SU-DHL-6 (cell line): ENCODE measurements around the gene GMDS.

Source experiments
- CTCF ChIP-seq: fragments of 200-600 bp; sonication (generic); IDR thresholded peaks from one replicate; pipeline ENCODE4 v1.5.1; 2017; ENCODE audit warnings: antibody characterized with exemption, mild to moderate bottlenecking, low read length, moderate library complexity; ENCODE audit not compliant: insufficient read depth, poor library complexity, severe bottlenecking
- EZH2phosphoT487 ChIP-seq: fragments of 200-600 bp; sonication (generic), shearing (Covaris generic); conservative IDR thresholded peaks from 2 replicates; pipeline ENCODE4 v1.6.1; 2018; ENCODE audit warnings: mild to moderate bottlenecking, antibody characterized with exemption, low read length, moderate library complexity, mixed read lengths

DNA sequence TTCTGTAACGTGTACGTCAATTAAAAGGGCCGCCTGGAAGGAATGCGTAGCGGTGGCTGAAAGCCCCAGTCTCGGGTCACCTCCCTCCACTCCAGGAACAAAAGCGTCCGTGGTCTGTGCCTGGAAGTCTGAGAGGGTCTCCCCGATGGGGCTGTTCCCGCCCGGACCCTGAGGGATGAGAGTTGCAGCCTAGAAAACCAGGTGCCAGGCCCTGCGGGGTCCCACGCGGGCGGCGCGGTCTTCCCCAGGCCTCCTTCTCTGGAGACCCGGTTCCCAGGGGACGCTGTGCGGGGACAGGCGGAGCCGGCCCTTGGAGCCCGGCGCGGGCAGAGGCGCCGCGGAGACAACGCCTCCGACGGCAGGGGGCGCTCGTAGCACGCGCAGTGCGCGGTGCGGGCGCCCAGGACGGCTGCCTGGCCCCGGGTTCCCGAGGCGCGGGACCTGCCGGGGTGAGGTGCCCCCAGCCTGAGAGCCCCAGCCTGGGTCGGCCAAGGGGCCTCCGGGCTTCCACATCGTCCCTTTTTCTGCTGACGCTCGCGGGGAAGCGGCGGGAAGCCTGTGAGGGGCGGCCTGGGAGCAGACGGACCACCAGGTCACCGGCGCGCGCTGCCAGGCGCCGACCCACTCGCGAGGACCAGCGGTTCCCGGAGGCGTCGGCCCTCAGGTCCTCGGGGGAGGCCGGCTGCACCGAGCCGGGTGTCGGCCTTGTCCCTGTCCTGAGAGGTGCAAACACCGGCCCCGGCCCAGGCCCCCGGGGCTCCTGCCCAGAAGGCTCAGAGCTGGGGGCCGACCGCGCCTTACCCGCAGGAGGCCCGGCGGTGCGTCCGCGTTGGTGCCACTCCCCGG lies 641.0 kb downstream of the GMDS start:
- TF ChIP-seq CTCF: peak; percentile 95
- no peak for TF ChIP-seq EZH2phosphoT487
